ENCODE measurements around the gene IGSF21. TPM values are rescaled to one million over a fixed set of nuclear protein-coding genes. Genes with fewer than 3 reads are reported as not detected.

IGSF21 gene
- total RNA-seq, 1 experiment from 2014 or later = 5.2 TPM

DNA sequence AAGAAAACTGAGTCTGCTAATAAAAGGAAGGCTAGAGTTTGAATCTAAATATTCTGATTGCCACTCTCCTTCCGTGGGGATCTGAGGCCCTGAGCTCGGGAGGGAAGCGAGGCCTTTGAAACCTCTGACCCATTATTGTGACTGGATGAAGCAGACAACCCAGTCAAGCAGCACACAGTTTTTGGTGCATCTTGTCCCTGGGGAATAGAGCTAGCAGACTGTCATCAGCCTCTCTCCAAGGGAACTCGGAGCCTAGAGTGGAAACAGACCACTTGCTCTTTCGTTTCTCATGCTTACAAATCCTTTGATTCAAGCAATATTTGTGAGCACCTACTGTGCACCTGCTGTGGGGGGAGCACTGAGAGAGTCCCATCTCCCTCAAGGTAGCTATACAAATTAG lies 240.0 kb downstream of the IGSF21 start:
- no peak overlapping the region for H4K8ac ChIP-seq (replicated peaks; ENCODE audit: insufficient read length, low read depth, low read length)
- H3K14ac ChIP-seq (ENCODE audit: insufficient read depth, low read length) = no peak overlapping the region
- no peak overlapping the region for H3K56ac ChIP-seq (ENCODE audit: insufficient read length, low read depth, low read length)
- no peak overlapping the region for H2BK20ac ChIP-seq (ENCODE audit: low read depth, low read length, poor library complexity, severe bottlenecking)
- Mint-ChIP-seq H3K4me3 (no peak overlapping the region), H3K4me1 (peaks cover 26 to 34% of the 10 kb centered on the region in 2 experiments), H3K9me3 (no peaks in the 10 kb centered on the region; a peak in 1 of 5 replicates), H3K27ac (no peak overlapping the region), H3K27me3 (ENCODE audit: low read depth) (peaks cover 2% of the 10 kb centered on the region), H3K36me3 (ENCODE audit: insufficient read depth in 1 of 3, low read depth in 3 of 3) (no peaks in the 10 kb centered on the region)
- WGBS (ENCODE audit: extremely low coverage, insufficient read length, low lambda C conversion rate) = no CpG with 5 or more reads among the region's 5 CpGs
- no peak overlapping the region for H4K5ac ChIP-seq (ENCODE audit: insufficient read length, low read depth, low read length)
- no peaks in the 10 kb centered on the region for H3K79me2 ChIP-seq (ENCODE audit: insufficient read depth, low read length)
- H2BK120ac ChIP-seq (ENCODE audit: low read depth, low read length, poor library complexity, severe bottlenecking) = no peak overlapping the region
- H4K20me1 ChIP-seq (ENCODE audit: control insufficient read depth, insufficient read depth, insufficient read length) = peaks cover 3% of the 10 kb centered on the region
- no peak overlapping the region for H2AK5ac ChIP-seq (ENCODE audit: insufficient read length, low read length)
- TF ChIP-seq, protein P1, sequence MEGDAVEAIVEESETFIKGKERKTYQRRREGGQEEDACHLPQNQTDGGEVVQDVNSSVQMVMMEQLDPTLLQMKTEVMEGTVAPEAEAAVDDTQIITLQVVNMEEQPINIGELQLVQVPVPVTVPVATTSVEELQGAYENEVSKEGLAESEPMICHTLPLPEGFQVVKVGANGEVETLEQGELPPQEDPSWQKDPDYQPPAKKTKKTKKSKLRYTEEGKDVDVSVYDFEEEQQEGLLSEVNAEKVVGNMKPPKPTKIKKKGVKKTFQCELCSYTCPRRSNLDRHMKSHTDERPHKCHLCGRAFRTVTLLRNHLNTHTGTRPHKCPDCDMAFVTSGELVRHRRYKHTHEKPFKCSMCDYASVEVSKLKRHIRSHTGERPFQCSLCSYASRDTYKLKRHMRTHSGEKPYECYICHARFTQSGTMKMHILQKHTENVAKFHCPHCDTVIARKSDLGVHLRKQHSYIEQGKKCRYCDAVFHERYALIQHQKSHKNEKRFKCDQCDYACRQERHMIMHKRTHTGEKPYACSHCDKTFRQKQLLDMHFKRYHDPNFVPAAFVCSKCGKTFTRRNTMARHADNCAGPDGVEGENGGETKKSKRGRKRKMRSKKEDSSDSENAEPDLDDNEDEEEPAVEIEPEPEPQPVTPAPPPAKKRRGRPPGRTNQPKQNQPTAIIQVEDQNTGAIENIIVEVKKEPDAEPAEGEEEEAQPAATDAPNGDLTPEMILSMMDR (conservative IDR thresholded peaks at IDR 0.05) = no peak
- H4K91ac ChIP-seq (ENCODE audit: insufficient read length, low read depth, low read length) = no peak overlapping the region
- H3K9ac ChIP-seq (ENCODE audit: extremely low read depth, insufficient read length, low read length) = no peak overlapping the region
- H2BK12ac ChIP-seq (ENCODE audit: insufficient read length, low read depth, low read length) = no peak overlapping the region
- H3K4ac ChIP-seq (ENCODE audit: low read depth, low read length) = no peak overlapping the region
- no peaks in the 10 kb centered on the region for H3K79me1 ChIP-seq (ENCODE audit: insufficient read depth, low read depth, low read length, poor library complexity, severe bottlenecking)
- no peak overlapping the region for H2AFZ ChIP-seq (ENCODE audit: low read length)
- H3K18ac ChIP-seq (ENCODE audit: insufficient read length, low read depth, low read length) = no peak overlapping the region
- H2BK15ac ChIP-seq (ENCODE audit: low read depth, low read length) = no peak overlapping the region
- no peak overlapping the region for H3K23ac ChIP-seq (ENCODE audit: insufficient read length, low read depth, low read length)
- no peaks in the 10 kb centered on the region for H3K27me3 ChIP-seq (ENCODE audit: insufficient read depth, low read length)
- no peak overlapping the region for H3T11ph ChIP-seq (ENCODE audit: low read length)
- H3K9me3 ChIP-seq (ENCODE audit: control insufficient read depth, low read depth, low read length) = no peaks in the 10 kb centered on the region
- H3K4me2 ChIP-seq (ENCODE audit: insufficient read depth, insufficient read length, low read length) = no peak overlapping the region
- 0 out of 2 replicates have a peak, but pooled peaks cover 2% of the 10 kb centered on the region for H3K4me1 ChIP-seq (ENCODE audit: insufficient read depth, low read length)
- H3K23me2 ChIP-seq (ENCODE audit: insufficient read length, low read depth, low read length, poor library complexity, severe bottlenecking) = no peaks in the 10 kb centered on the region
- H2BK5ac ChIP-seq (ENCODE audit: insufficient read length, low read length) = no peak overlapping the region
- DNase-seq = no peak
- H3K27ac ChIP-seq (ENCODE audit: insufficient read length, low read depth, low read length) = no peak overlapping the region

Measured in H9 (cell line).